BLaER1 treated with 17β-estradiol and CSF1 and Interleukin-3, amounts not matched to agents 10 nM and 100 nM (cell line): ENCODE results near the gene GLIS1.

Experiments used
- H3K27ac ChIP-seq, 11 experiments: shearing (Covaris generic); formaldehyde crosslinking; 2 replicates each; pipeline ENCODE4 v1.8.1; 2022
- H3K27me3 ChIP-seq, 11 experiments: shearing (Covaris generic); formaldehyde crosslinking; 2 replicates each; pipeline ENCODE4 v1.8.1; 2022
- H3K36me3 ChIP-seq, 11 experiments: shearing (Covaris generic); formaldehyde crosslinking; 2 replicates each; pipeline ENCODE4 v1.8.1; 2022
- H3K4me1 ChIP-seq, 10 experiments: shearing (Covaris generic); formaldehyde crosslinking; 2 replicates each; pipeline ENCODE4 v1.8.1; 2022
- H3K4me2 ChIP-seq, 11 experiments: shearing (Covaris generic); formaldehyde crosslinking; 2 replicates each; pipeline ENCODE4 v1.8.1; 2022
- H3K4me3 ChIP-seq, 10 experiments: shearing (Covaris generic); formaldehyde crosslinking; 2 replicates each; pipeline ENCODE4 v1.8.1; 2022
- H3K9ac ChIP-seq, 11 experiments: shearing (Covaris generic); formaldehyde crosslinking; 2 replicates each; pipeline ENCODE4 v1.8.1; 2022
- H3K9me3 ChIP-seq, 11 experiments: shearing (Covaris generic); formaldehyde crosslinking; replicated peaks in 1 of 11; 2 replicates each; pipeline ENCODE4 v1.8.1; 2022
- H4K20me1 ChIP-seq, 11 experiments: shearing (Covaris generic); formaldehyde crosslinking; 2 replicates each; pipeline ENCODE4 v1.8.1; 2022
- Cebpa-rat ChIP-seq, 11 experiments: shearing (Covaris generic); IDR thresholded peaks; 2 replicates each; pipeline ENCODE4 v1.8.1; 2022

The GLIS1 gene

GRCh38 chr1:53544728-53545515 is 194.0 kb downstream of the GLIS1 start:
- H3K4me2 ChIP-seq, result no peak overlapping the region
- H3K27ac ChIP-seq, result no peak overlapping the region
- H3K4me1 ChIP-seq, result 0 out of 20 replicates have a peak, but pooled peaks cover 0 to 1% (median 0%) of the 10 kb centered on the region in 10 experiments
- H3K4me3 ChIP-seq, result no peak overlapping the region
- TF ChIP-seq Cebpa-rat (IDR thresholded peaks at IDR 0.05), result no peak
- no peaks in the 10 kb centered on the region; a peak in 1 of 22 replicates for H3K27me3 ChIP-seq
- no peaks in the 10 kb centered on the region; a peak in 2 of 22 replicates for H4K20me1 ChIP-seq
- no peaks in the 10 kb centered on the region for H3K36me3 ChIP-seq
- no peak overlapping the region for H3K9ac ChIP-seq
- H3K9me3 ChIP-seq, result no peaks in the 10 kb centered on the region

- Histone ChIP-seq H3K4me2 (no peak overlapping the region), H3K9me3 (no peaks in the 10 kb centered on the region), H3K27me3 (no peaks in the 10 kb centered on the region; a peak in 1 of 22 replicates), H3K9ac (no peak overlapping the region), H3K4me1 (no peaks in the 10 kb centered on the region), H3K27ac (no peak overlapping the region), H3K4me3 (no peak overlapping the region), H3K36me3 (no peaks in the 10 kb centered on the region), H4K20me1 (no peaks in the 10 kb centered on the region; a peak in 2 of 22 replicates)
- no peak for TF ChIP-seq Cebpa-rat (IDR thresholded peaks at IDR 0.05)
These were observed 194.9 kb downstream of the GLIS1 start for GRCh38 chr1:53543778-53544695.

- H3K36me3 ChIP-seq, result no peaks in the 10 kb centered on the region
- no peak overlapping the region for H3K27ac ChIP-seq
- no peak overlapping the region for H3K4me2 ChIP-seq
- no peaks in the 10 kb centered on the region; a peak in 1 of 22 replicates for H3K27me3 ChIP-seq
- TF ChIP-seq Cebpa-rat (IDR thresholded peaks at IDR 0.05), result no peak
- no peaks in the 10 kb centered on the region; a peak in 2 of 22 replicates for H4K20me1 ChIP-seq
- H3K4me1 ChIP-seq, result no peaks in the 10 kb centered on the region
- H3K9me3 ChIP-seq, result no peaks in the 10 kb centered on the region
- no peak overlapping the region for H3K9ac ChIP-seq
- no peak overlapping the region for H3K4me3 ChIP-seq
These were observed 195.7 kb downstream of the GLIS1 start for GRCh38 chr1:53543130-53543777.

GRCh38 chr1:53542551-53542950 is 196.4 kb downstream of the GLIS1 start:
- Histone ChIP-seq H3K27ac (no peak overlapping the region), H3K27me3 (no peaks in the 10 kb centered on the region; a peak in 1 of 22 replicates), H3K4me1 (no peaks in the 10 kb centered on the region), H3K9ac (no peak overlapping the region), H3K4me2 (no peak overlapping the region), H3K36me3 (no peaks in the 10 kb centered on the region), H3K9me3 (no peaks in the 10 kb centered on the region), H4K20me1 (no peaks in the 10 kb centered on the region; a peak in 2 of 22 replicates), H3K4me3 (no peak overlapping the region)
- TF ChIP-seq Cebpa-rat (IDR thresholded peaks at IDR 0.05), result no peak

GRCh38 chr1:53541761-53542550 is 197.0 kb downstream of the GLIS1 start:
- H3K4me2 ChIP-seq, result no peak overlapping the region

GRCh38 chr1:53541263-53541625 is 197.7 kb downstream of the GLIS1 start:
- Histone ChIP-seq H3K27ac (no peak overlapping the region), H3K4me3 (no peak overlapping the region), H3K4me2 (no peak overlapping the region), H3K9ac (no peak overlapping the region), H3K4me1 (no peaks in the 10 kb centered on the region), H3K36me3 (no peaks in the 10 kb centered on the region), H3K27me3 (no peaks in the 10 kb centered on the region), H4K20me1 (no peaks in the 10 kb centered on the region; a peak in 2 of 22 replicates), H3K9me3 (no peaks in the 10 kb centered on the region)
- no peak for TF ChIP-seq Cebpa-rat (IDR thresholded peaks at IDR 0.05)

More at GRCh38 chr1:53541761-53542550, 197.0 kb downstream of the GLIS1 start:
- Histone ChIP-seq H4K20me1 (no peaks in the 10 kb centered on the region; a peak in 2 of 22 replicates), H3K27ac (no peak overlapping the region), H3K4me1 (no peaks in the 10 kb centered on the region), H3K27me3 (no peaks in the 10 kb centered on the region), H3K4me3 (no peak overlapping the region), H3K9ac (no peak overlapping the region), H3K36me3 (no peaks in the 10 kb centered on the region), H3K9me3 (no peaks in the 10 kb centered on the region)
- TF ChIP-seq Cebpa-rat (IDR thresholded peaks at IDR 0.05), result no peak

GRCh38 chr1:53540604-53541262 is 198.2 kb downstream of the GLIS1 start:
- no peaks in the 10 kb centered on the region for H3K27me3 ChIP-seq
- H3K9me3 ChIP-seq, result no peaks in the 10 kb centered on the region
- H3K36me3 ChIP-seq, result no peaks in the 10 kb centered on the region
- no peak overlapping the region for H3K9ac ChIP-seq
- no peak overlapping the region for H3K4me3 ChIP-seq
- H3K27ac ChIP-seq, result no peak overlapping the region
- no peaks in the 10 kb centered on the region; a peak in 2 of 22 replicates for H4K20me1 ChIP-seq
- TF ChIP-seq Cebpa-rat (IDR thresholded peaks at IDR 0.05), result no peak
- no peaks in the 10 kb centered on the region for H3K4me1 ChIP-seq
- H3K4me2 ChIP-seq, result no peak overlapping the region
